ENCODE measurements around the gene CENPB. TPM values are rescaled to one million over a fixed set of nuclear protein-coding genes. Genes with fewer than 3 reads are reported as not detected.

The CENPB gene
- total and polyA plus RNA-seq, 2 of the 4 experiments (the other 2 are of a cell fraction) = 45.7 to 59.1 TPM

GRCh38 chr20:3759316-3759823 lies 27.2 kb downstream of the CENPB start:
- H3K4me3 ChIP-seq (ENCODE audit: insufficient read depth, low read depth, low read length) = no peak overlapping the region
- no peak overlapping the region for H2BK20ac ChIP-seq (ENCODE audit: low read depth, low read length)
- CTCF ChIA-PET = interaction anchor here (1.0 kb wide), 1 partner anchor 8 kb away, joined by 3 read pairs; the partner anchor contains the start of gene ADISSP

More at GRCh38 chr20:3759316-3759823, 27.2 kb downstream of the CENPB start:
- H3K27ac ChIP-seq (ENCODE audit: insufficient read depth, low read length) = no peak overlapping the region
- H2BK5ac ChIP-seq (ENCODE audit: low read depth, low read length, poor library complexity, severe bottlenecking) = no peak overlapping the region
- dilution Hi-C loops (cut with HindIII; ENCODE audit: low sequenced_read_pairs, unreplicated experiment) = no loop called here
- H2BK120ac ChIP-seq (ENCODE audit: low read depth, low read length) = no peak overlapping the region
- no peak overlapping the region for H4K5ac ChIP-seq (ENCODE audit: low read depth, low read length)
- TF ChIP-seq BHLHE40 (IDR thresholded peaks at IDR 0.05; ENCODE audit: low read depth, low read length) (no peak), MAFK (IDR thresholded peaks at IDR 0.05; ENCODE audit: low read depth, low read length) (no peak), MXI1 (IDR thresholded peaks at IDR 0.05; ENCODE audit: borderline replicate concordance, low read depth, low read length) (no peak), SMC3 (IDR thresholded peaks at IDR 0.05; ENCODE audit: low read depth, low read length) (no peak), CEBPB (IDR thresholded peaks at IDR 0.05; ENCODE audit: low read depth, low read length) (no peak), ELK1 (IDR thresholded peaks at IDR 0.05; ENCODE audit: borderline replicate concordance, low read depth, low read length) (no peak), CHD1 (IDR thresholded peaks at IDR 0.05; ENCODE audit: low read depth, low read length) (no peak), FOS (IDR thresholded peaks at IDR 0.05; ENCODE audit: low read depth, low read length) (no peak), RAD21 (IDR thresholded peaks at IDR 0.05; ENCODE audit: low read length) (no peak), POLR2A (IDR thresholded peaks at IDR 0.05; ENCODE audit: low read depth, low read length) (no peak), RFX5 (IDR thresholded peaks at IDR 0.05; ENCODE audit: low read depth, low read length) (no peak), MAZ (IDR thresholded peaks at IDR 0.05; ENCODE audit: borderline replicate concordance, low read depth, low read length) (no peak), NFE2L2 (IDR thresholded peaks at IDR 0.05; ENCODE audit: low read depth, low read length) (no peak), RCOR1 (IDR thresholded peaks at IDR 0.05; ENCODE audit: insufficient replicate concordance, low read length) (no peak), CTCF (conservative IDR thresholded peaks at IDR 0.05; ENCODE audit: low read depth, low read length) (no peak)
- TF ChIP-seq, protein P1, sequence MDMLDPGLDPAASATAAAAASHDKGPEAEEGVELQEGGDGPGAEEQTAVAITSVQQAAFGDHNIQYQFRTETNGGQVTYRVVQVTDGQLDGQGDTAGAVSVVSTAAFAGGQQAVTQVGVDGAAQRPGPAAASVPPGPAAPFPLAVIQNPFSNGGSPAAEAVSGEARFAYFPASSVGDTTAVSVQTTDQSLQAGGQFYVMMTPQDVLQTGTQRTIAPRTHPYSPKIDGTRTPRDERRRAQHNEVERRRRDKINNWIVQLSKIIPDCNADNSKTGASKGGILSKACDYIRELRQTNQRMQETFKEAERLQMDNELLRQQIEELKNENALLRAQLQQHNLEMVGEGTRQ (IDR thresholded peaks at IDR 0.05; ENCODE audit: low read depth, low read length) = no peak
- no peak overlapping the region for H2AK5ac ChIP-seq (ENCODE audit: low read depth, low read length)
- no peak overlapping the region for H3K56ac ChIP-seq (ENCODE audit: extremely low read depth, insufficient read depth, low read length)
- in situ Hi-C loops (cut with MboI; ENCODE audit: low sequenced_read_pairs) = no loop called here
- DNase-seq (no peak), ATAC-seq (ENCODE audit: low read depth) (no peak)
- H3K9me1 ChIP-seq (ENCODE audit: insufficient read depth, low read length) = peaks cover 5% of the 10 kb centered on the region
- 70% methylated on average over 8 of the region's 11 CpGs; no CpG with 5 or more reads in 1 of the 2 experiments for WGBS, 2 experiments (ENCODE audit: extremely low coverage in 2 of 2, insufficient read length in 1 of 2)
- H3K27me3 ChIP-seq (ENCODE audit: control insufficient read depth, insufficient read depth, low read length) = no peaks in the 10 kb centered on the region
- intact Hi-C loops (cut with micrococcal nuclease) = no loop called here
- H4K20me1 ChIP-seq (ENCODE audit: insufficient read depth, low read length) = peaks cover 9% of the 10 kb centered on the region; the same call in 1 of the 2 replicates
- no peak overlapping the region for H2AFZ ChIP-seq (replicated peaks; ENCODE audit: low read length, poor library complexity)
- no TSS peak for BruUV-seq (replicated peaks)
- no peaks in the 10 kb centered on the region; the same call in 1 of the 2 replicates for H3K4me1 ChIP-seq (ENCODE audit: control insufficient read depth, insufficient read depth, low read length)
- H2AK9ac ChIP-seq (replicated peaks; ENCODE audit: low read depth, low read length, poor library complexity) = no peak overlapping the region
- no peak overlapping the region for H3K4ac ChIP-seq (ENCODE audit: low read depth, low read length)
- no peak overlapping the region for H3K18ac ChIP-seq (ENCODE audit: low read depth, low read length)
- H2BK15ac ChIP-seq (ENCODE audit: low read depth, low read length) = no peak overlapping the region
- no peak overlapping the region for H3K23ac ChIP-seq (ENCODE audit: low read depth, low read length)
- H3K9ac ChIP-seq (ENCODE audit: low read depth, low read length) = no peak overlapping the region
- no peak overlapping the region for H4K91ac ChIP-seq (ENCODE audit: insufficient read depth, low read depth, low read length)
- peaks cover 9% of the 10 kb centered on the region; the same call in 1 of the 2 replicates for H3K36me3 ChIP-seq (ENCODE audit: control insufficient read depth, insufficient read depth, low read length)
- H3K79me1 ChIP-seq (ENCODE audit: low read depth in 1 of 2, low read length in 2 of 2) = peaks cover 3 to 26% of the 10 kb centered on the region in 2 experiments; a peak in 3 of 4 replicates
- no peak overlapping the region for H4K8ac ChIP-seq (ENCODE audit: low read depth in 2 of 2, low read length in 2 of 2)
- H3K9me3 ChIP-seq (ENCODE audit: control insufficient read depth, insufficient read depth, low read length) = no peaks in the 10 kb centered on the region
- H3K14ac ChIP-seq (replicated peaks; ENCODE audit: low read depth, low read length) = no peak overlapping the region
- POLR2A ChIA-PET (ENCODE audit: unreplicated experiment) = no interaction called here
- no peak overlapping the region for H3K4me2 ChIP-seq (ENCODE audit: low read depth, low read length)

Data from IMR-90 (cell line).